Thyroid gland (tissue), 4 donors: ENCODE data around the gene DHRS7B. TPM values are rescaled to one million over a fixed set of nuclear protein-coding genes. Genes with fewer than 3 reads are reported as not detected.
A peak's percentile ranks its signal among the peaks of the same experiment; 100 is the strongest.

Source experiments
- DNase-seq, 2 donors: peaks; one replicate each; pipeline ENCODE4 v3.0.0-alpha.2; 2019
- H3K27ac ChIP-seq, 3 donors: fragments of 200-600 bp; sonication (generic); 1 replicate in 2 of 3; 2 replicates in 1 of 3; pipeline ENCODE4 v1.5.1; 2016 to 2019; ENCODE audit warnings: mild to moderate bottlenecking in 1 of 3, moderate library complexity in 1 of 3
- H3K27me3 ChIP-seq: fragments of 200-600 bp; sonication (generic); one replicate; pipeline ENCODE4 v1.5.1; 2019
- H3K36me3 ChIP-seq, 2 donors: fragments of 200-600 bp; sonication (generic); one replicate each; pipeline ENCODE4 v1.5.1; 2016 to 2019
- H3K4me1 ChIP-seq, 2 donors: fragments of 200-600 bp; sonication (generic); one replicate each; pipeline ENCODE4 v1.5.1; 2017 to 2019
- H3K4me3 ChIP-seq, 3 donors: fragments of 200-600 bp; sonication (generic); replicated peaks in 1 of 3; 1 replicate in 2 of 3; 2 replicates in 1 of 3; pipeline ENCODE4 v1.5.1; 2016; ENCODE audit warnings: mild to moderate bottlenecking in 1 of 3
- H3K9me3 ChIP-seq: fragments of 200-600 bp; sonication (generic); one replicate; pipeline ENCODE4 v1.5.1; 2017
- POLR2A ChIP-seq, 2 donors: fragments of 450-650 bp; IDR thresholded peaks; one replicate each; pipeline ENCODE4 v1.6.1; 2017; ENCODE audit warnings: antibody characterized with exemption in 2 of 2, mild to moderate bottlenecking in 2 of 2, moderate library complexity in 1 of 2
- WGBS, 2 donors: methylation state at CpG; one replicate each; pipeline ENCODE4 v1.1.5; 2017; 5-methylcytosine and 5-hydroxymethylcytosine counted together
- intact Hi-C: fragments of 100-400 bp; cut with DNase I; formaldehyde crosslinking; loops from one replicate; pipeline ENCODE4 v1.15.1; 2023
- total RNA-seq, 4 donors: library from RNA; depleted of rRNA; stranded (reverse); fragments of >200 nt; gene quantifications; one replicate each; pipeline ENCODE4 v1.2.3, GENCODE V29; 2016
- TF ChIP-seq, protein P1 (sequence below), 6 experiments: fragments of 200-600 bp in 3 of 6; fragments of 450-650 bp in 3 of 6; sonication (generic) in 3 of 6; IDR thresholded peaks; one replicate each; pipeline ENCODE4 v1.5.1; 2016 to 2019; ENCODE audit warnings: antibody characterized with exemption in 6 of 6, mild to moderate bottlenecking in 2 of 6, inconsistent platforms in 1 of 6, moderate library complexity in 1 of 6

DHRS7B gene
- 10 to 100 TPM; 34.1 to 74.1 (median 57.1) TPM for total RNA-seq

- Histone ChIP-seq H3K36me3 (no peaks in the 10 kb centered on the region), H3K4me3 (peak within 1 kb of the TSS; percentile 44 to 90 (median 58)), H3K9me3 (no peaks in the 10 kb centered on the region), H3K27ac (peak within 1 kb of the TSS; percentile 76 to 93 (median 83)), H3K27me3 (no peaks in the 10 kb centered on the region), H3K4me1 (peaks cover 7 to 8% of the 10 kb centered on the region in 2 donors)
- DNase-seq = peak; percentile 98
- intact Hi-C loops = loop anchor here (5.0 to 10.0 kb wide), 4 partner anchors 88 to 188 kb away; partner anchors contain the start of genes NATD1 and TMEM11
- TF ChIP-seq, protein P1, sequence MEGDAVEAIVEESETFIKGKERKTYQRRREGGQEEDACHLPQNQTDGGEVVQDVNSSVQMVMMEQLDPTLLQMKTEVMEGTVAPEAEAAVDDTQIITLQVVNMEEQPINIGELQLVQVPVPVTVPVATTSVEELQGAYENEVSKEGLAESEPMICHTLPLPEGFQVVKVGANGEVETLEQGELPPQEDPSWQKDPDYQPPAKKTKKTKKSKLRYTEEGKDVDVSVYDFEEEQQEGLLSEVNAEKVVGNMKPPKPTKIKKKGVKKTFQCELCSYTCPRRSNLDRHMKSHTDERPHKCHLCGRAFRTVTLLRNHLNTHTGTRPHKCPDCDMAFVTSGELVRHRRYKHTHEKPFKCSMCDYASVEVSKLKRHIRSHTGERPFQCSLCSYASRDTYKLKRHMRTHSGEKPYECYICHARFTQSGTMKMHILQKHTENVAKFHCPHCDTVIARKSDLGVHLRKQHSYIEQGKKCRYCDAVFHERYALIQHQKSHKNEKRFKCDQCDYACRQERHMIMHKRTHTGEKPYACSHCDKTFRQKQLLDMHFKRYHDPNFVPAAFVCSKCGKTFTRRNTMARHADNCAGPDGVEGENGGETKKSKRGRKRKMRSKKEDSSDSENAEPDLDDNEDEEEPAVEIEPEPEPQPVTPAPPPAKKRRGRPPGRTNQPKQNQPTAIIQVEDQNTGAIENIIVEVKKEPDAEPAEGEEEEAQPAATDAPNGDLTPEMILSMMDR (IDR thresholded peaks at IDR 0.05) = no peak
- TF ChIP-seq POLR2A (IDR thresholded peaks at IDR 0.05) = peak in 1 of 2 donors; percentile 89
- 1% methylated on average over 21 to 41 of the region's 66 CpGs for WGBS, 2 donors
Measured at GRCh38 chr17:21126645-21127508, at the start of gene DHRS7B. DHRS7B (plus strand) TSS chr17:21126964; CDS start chr17:21126972, 8 bp downstream.

DNA sequence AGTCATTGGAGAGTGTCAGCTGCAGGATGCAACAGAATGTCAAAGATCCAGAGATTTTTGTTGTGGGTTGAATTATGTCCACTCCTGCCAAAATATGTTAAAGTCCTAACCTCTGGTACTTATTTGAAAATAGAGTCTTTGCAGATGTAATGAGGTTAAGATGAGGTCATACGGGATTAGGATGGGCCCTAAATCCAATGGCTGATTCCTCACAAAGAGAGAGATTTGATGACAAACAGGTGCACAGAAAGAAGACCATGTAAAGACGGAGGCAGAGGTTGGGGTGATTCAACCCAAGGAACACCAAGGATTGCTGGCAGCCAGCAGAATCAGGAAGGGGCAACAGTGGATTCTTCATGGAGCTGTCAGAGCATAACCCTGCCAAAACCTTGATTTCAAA lies 49.5 kb upstream of the DHRS7B start:
- TF ChIP-seq POLR2A (IDR thresholded peaks at IDR 0.05) = no peak
- TF ChIP-seq, protein P1 (IDR thresholded peaks at IDR 0.05) = no peak
- intact Hi-C loops = no loop called here
- Histone ChIP-seq H3K36me3 (no peaks in the 10 kb centered on the region), H3K27ac (no peak overlapping the region), H3K27me3 (no peaks in the 10 kb centered on the region), H3K9me3 (no peaks in the 10 kb centered on the region), H3K4me3 (no peak overlapping the region), H3K4me1 (peaks cover 0 to 4% of the 10 kb centered on the region in 2 donors)
- 89 to 93% methylated on average over 2 of the region's 2 CpGs for WGBS, 2 donors
- DNase-seq = no peak

- Histone ChIP-seq H3K36me3 (no peaks in the 10 kb centered on the region), H3K9me3 (no peaks in the 10 kb centered on the region), H3K27ac (no peak overlapping the region), H3K4me1 (peaks cover 0 to 4% of the 10 kb centered on the region in 2 donors), H3K27me3 (no peaks in the 10 kb centered on the region), H3K4me3 (no peak overlapping the region)
- WGBS, 2 donors = 81 to 82% methylated on average over 11 of the region's 11 CpGs
- no peak for DNase-seq
- no peak for TF ChIP-seq POLR2A (IDR thresholded peaks at IDR 0.05)
- TF ChIP-seq, protein P1 (IDR thresholded peaks at IDR 0.05) = no peak
- intact Hi-C loops = no loop called here
Measured at GRCh38 chr17:21078016-21078780, 48.6 kb upstream of the DHRS7B start.

- peak; percentile 27 to 28 for DNase-seq
- Histone ChIP-seq H3K4me1 (peaks cover 0 to 4% of the 10 kb centered on the region in 2 donors), H3K4me3 (no peak overlapping the region), H3K9me3 (no peaks in the 10 kb centered on the region), H3K27me3 (no peaks in the 10 kb centered on the region), H3K36me3 (no peaks in the 10 kb centered on the region), H3K27ac (no peak overlapping the region)
- WGBS, 2 donors = 42% methylated on average over 7 of the region's 7 CpGs
- intact Hi-C loops = no loop called here
- TF ChIP-seq, protein P1 (IDR thresholded peaks at IDR 0.05) = no peak
- no peak for TF ChIP-seq POLR2A (IDR thresholded peaks at IDR 0.05)
Measured at GRCh38 chr17:21079196-21079595, 47.6 kb upstream of the DHRS7B start.
